Trophoblast cell (in vitro differentiated cells and primary cell): ENCODE data around the gene MAP3K7.
A peak's percentile ranks its signal among the peaks of the same experiment; 100 is the strongest.

Experiments
- DNase-seq, 2 donors: peaks; one replicate each; pipeline ENCODE4 v3.0.0-alpha.2; 2016
- H2AFZ ChIP-seq: 2 replicates; pipeline ENCODE4 v1.6.1; 2013; ENCODE audit warnings: low read length, moderate library complexity, mild to moderate bottlenecking; ENCODE audit not compliant: insufficient read depth, poor library complexity
- H2AK5ac ChIP-seq: 2 replicates; pipeline ENCODE4 v1.6.1; 2013; ENCODE audit warnings: mild to moderate bottlenecking, low read length
- H2BK120ac ChIP-seq: 2 replicates; pipeline ENCODE4 v1.6.1; 2013; ENCODE audit warnings: low read length, mild to moderate bottlenecking, moderate library complexity; ENCODE audit not compliant: insufficient read depth, poor library complexity
- H2BK12ac ChIP-seq: 2 replicates; pipeline ENCODE4 v1.6.1; 2013; ENCODE audit warnings: mild to moderate bottlenecking, low read length, moderate library complexity
- H2BK5ac ChIP-seq: 2 replicates; pipeline ENCODE4 v1.6.1; 2013; ENCODE audit warnings: low read length, low read depth, moderate library complexity, mild to moderate bottlenecking; ENCODE audit not compliant: poor library complexity
- H3K14ac ChIP-seq: 2 replicates; pipeline ENCODE4 v1.6.1; 2013; ENCODE audit warnings: mild to moderate bottlenecking, low read length
- H3K18ac ChIP-seq: 2 replicates; pipeline ENCODE4 v1.6.1; 2013; ENCODE audit warnings: mild to moderate bottlenecking, low read length
- H3K23ac ChIP-seq: 2 replicates; pipeline ENCODE4 v1.6.1; 2013; ENCODE audit warnings: low read length
- H3K27ac ChIP-seq: 2 replicates; pipeline ENCODE4 v1.5.1; 2013; ENCODE audit warnings: low read depth, mild to moderate bottlenecking, inconsistent platforms, low read length, moderate library complexity
- H3K27me3 ChIP-seq: 2 replicates; pipeline ENCODE4 v1.6.1; 2013; ENCODE audit warnings: inconsistent platforms, mild to moderate bottlenecking, low read length, moderate library complexity; ENCODE audit not compliant: insufficient read depth
- H3K36me3 ChIP-seq, 2 experiments: 1 replicate in 1 of 2; 2 replicates in 1 of 2; pipeline ENCODE4 v1.6.1; 2013; ENCODE audit warnings: low read length in 2 of 2, mild to moderate bottlenecking in 2 of 2, moderate library complexity in 1 of 2; ENCODE audit not compliant: insufficient read depth in 2 of 2, control insufficient read depth in 1 of 2
- H3K4ac ChIP-seq: 2 replicates; pipeline ENCODE4 v1.6.1; 2013; ENCODE audit warnings: low read depth, mild to moderate bottlenecking, low read length, moderate library complexity
- H3K4me1 ChIP-seq, 2 experiments: 1 replicate in 1 of 2; 2 replicates in 1 of 2; pipeline ENCODE4 v1.6.1; 2013; ENCODE audit warnings: low read length in 2 of 2, mild to moderate bottlenecking in 2 of 2, moderate library complexity in 1 of 2; ENCODE audit not compliant: insufficient read depth in 2 of 2, control insufficient read depth in 1 of 2
- H3K4me2 ChIP-seq: 2 replicates; pipeline ENCODE4 v1.6.1; 2013; ENCODE audit warnings: inconsistent platforms, mild to moderate bottlenecking, low read length, moderate library complexity
- H3K4me3 ChIP-seq: 2 replicates; pipeline ENCODE4 v1.5.1; 2013; ENCODE audit warnings: mild to moderate bottlenecking, low read depth, low read length, inconsistent platforms
- H3K79me1 ChIP-seq: one replicate; pipeline ENCODE4 v1.6.1; 2013; ENCODE audit warnings: low read length
- H3K79me2 ChIP-seq: 2 replicates; pipeline ENCODE4 v1.6.1; 2013; ENCODE audit warnings: low read length, mild to moderate bottlenecking; ENCODE audit not compliant: control insufficient read depth, insufficient read depth, poor library complexity
- H3K9ac ChIP-seq: 2 replicates; pipeline ENCODE4 v1.6.1; 2013; ENCODE audit warnings: mild to moderate bottlenecking, low read length
- H3K9me3 ChIP-seq: 2 replicates; pipeline ENCODE4 v1.6.1; 2013; ENCODE audit warnings: low read depth, mild to moderate bottlenecking, control low read depth, inconsistent platforms, low read length; ENCODE audit not compliant: insufficient read depth
- H4K12ac ChIP-seq: 2 replicates; pipeline ENCODE4 v1.6.1; 2013; ENCODE audit warnings: low read depth, mild to moderate bottlenecking, low read length, moderate library complexity
- H4K8ac ChIP-seq: 2 replicates; pipeline ENCODE4 v1.6.1; 2013; ENCODE audit warnings: low read depth, mild to moderate bottlenecking, low read length, moderate library complexity
- H4K91ac ChIP-seq: one replicate; pipeline ENCODE4 v1.6.1; 2013; ENCODE audit warnings: low read depth, mild to moderate bottlenecking, low read length, moderate library complexity
- WGBS: extraction: QIAGEN DNeasy Blood & Tissue Kit; methylation state at CpG from one replicate; pipeline ENCODE4 v1.1.7; 2013; ENCODE audit warnings: missing lambda C conversion rate; ENCODE audit not compliant: insufficient read length, insufficient coverage; ENCODE audit errors: extremely low coverage; 5-methylcytosine and 5-hydroxymethylcytosine counted together

Gene MAP3K7

GRCh38 chr6:90483116-90483839 is 103.6 kb downstream of the MAP3K7 start:
- no CpG with 5 or more reads among the region's 8 CpGs for WGBS
- H3K14ac ChIP-seq: no peak overlapping the region
- no peak overlapping the region for H4K12ac ChIP-seq

GRCh38 chr6:90480666-90481065 is 106.2 kb downstream of the MAP3K7 start:
- DNase-seq: no peak
- Histone ChIP-seq H2BK5ac (no peak overlapping the region), H2BK120ac (no peak overlapping the region), H3K18ac (no peak overlapping the region), H2AK5ac (no peak overlapping the region), H3K27ac (no peak overlapping the region), H3K4ac (no peak overlapping the region), H4K12ac (no peak overlapping the region), H3K4me3 (no peak overlapping the region), H4K8ac (no peak overlapping the region), H3K36me3 (no peaks in the 10 kb centered on the region), H2BK12ac (no peak overlapping the region), H2AFZ (no peak overlapping the region), H3K27me3 (no peaks in the 10 kb centered on the region), H3K14ac (no peak overlapping the region), H3K9me3 (peaks cover 3% of the 10 kb centered on the region), H3K4me1 (peaks cover 0 to 5% of the 10 kb centered on the region in 2 experiments), H3K79me2 (no peaks in the 10 kb centered on the region), H3K9ac (no peak overlapping the region), H3K4me2 (no peak overlapping the region), H3K79me1 (peaks cover 6% of the 10 kb centered on the region), H3K23ac (no peak overlapping the region), H4K91ac (no peak overlapping the region)
- no CpG with 5 or more reads among the region's 4 CpGs for WGBS

More at GRCh38 chr6:90483116-90483839, 103.6 kb downstream of the MAP3K7 start:
- Histone ChIP-seq H2BK5ac (no peak overlapping the region), H2BK120ac (no peak overlapping the region), H2AK5ac (no peak overlapping the region), H4K91ac (no peak overlapping the region), H3K23ac (no peak overlapping the region), H2AFZ (no peak overlapping the region), H3K18ac (no peak overlapping the region), H3K27ac (no peak overlapping the region), H3K79me2 (no peaks in the 10 kb centered on the region), H3K4me3 (no peak overlapping the region), H3K4me2 (no peak overlapping the region), H3K4me1 (peaks cover 0 to 4% of the 10 kb centered on the region in 2 experiments), H3K79me1 (peaks cover 2% of the 10 kb centered on the region), H4K8ac (no peak overlapping the region), H3K36me3 (no peaks in the 10 kb centered on the region), H3K9ac (no peak overlapping the region), H3K9me3 (peaks cover 3% of the 10 kb centered on the region), H2BK12ac (no peak overlapping the region), H3K27me3 (no peaks in the 10 kb centered on the region), H3K4ac (no peak overlapping the region)
- DNase-seq: no peak

- Histone ChIP-seq H3K23ac (no peak overlapping the region), H2BK5ac (no peak overlapping the region), H3K4me3 (no peak overlapping the region), H2AFZ (no peak overlapping the region), H2AK5ac (no peak overlapping the region), H3K36me3 (no peaks in the 10 kb centered on the region), H3K14ac (no peak overlapping the region), H3K4me2 (no peak overlapping the region), H3K4ac (no peak overlapping the region), H4K8ac (no peak overlapping the region), H3K27ac (no peak overlapping the region), H3K79me1 (peaks cover 6% of the 10 kb centered on the region), H3K9me3 (peaks cover 3% of the 10 kb centered on the region), H2BK12ac (no peak overlapping the region), H3K27me3 (no peaks in the 10 kb centered on the region), H3K4me1 (peaks cover 0 to 5% of the 10 kb centered on the region in 2 experiments), H4K91ac (no peak overlapping the region), H3K9ac (no peak overlapping the region), H2BK120ac (no peak overlapping the region), H3K18ac (no peak overlapping the region), H4K12ac (no peak overlapping the region), H3K79me2 (no peaks in the 10 kb centered on the region)
- no peak for DNase-seq
- no CpG with 5 or more reads among the region's 1 CpG for WGBS
Observed at GRCh38 chr6:90479603-90479926, 107.3 kb downstream of the MAP3K7 start.

- Histone ChIP-seq H3K14ac (no peak overlapping the region), H2BK120ac (no peak overlapping the region), H3K27ac (peak overlapping the region; percentile 2), H4K91ac (no peak overlapping the region), H3K4ac (no peak overlapping the region), H3K27me3 (no peaks in the 10 kb centered on the region), H4K12ac (no peak overlapping the region), H4K8ac (no peak overlapping the region), H2AK5ac (no peak overlapping the region), H2BK12ac (peak overlapping the region; percentile 12), H3K4me1 (peaks cover 0 to 5% of the 10 kb centered on the region in 2 experiments), H3K4me3 (no peak overlapping the region), H3K79me1 (peaks cover 6% of the 10 kb centered on the region), H3K4me2 (no peak overlapping the region), H2BK5ac (no peak overlapping the region), H3K23ac (no peak overlapping the region), H2AFZ (no peak overlapping the region), H3K79me2 (no peaks in the 10 kb centered on the region), H3K18ac (no peak overlapping the region), H3K9ac (no peak overlapping the region), H3K9me3 (peaks cover 3% of the 10 kb centered on the region), H3K36me3 (no peaks in the 10 kb centered on the region)
- WGBS: no CpG with 5 or more reads among the region's 15 CpGs
- DNase-seq: peak; percentile 93 to 98
Observed at GRCh38 chr6:90478789-90479602, 107.9 kb downstream of the MAP3K7 start.
